Muscle of arm (tissue), 12 donors: Measurements from ENCODE around the gene MKKS. TPM values are rescaled to one million over a fixed set of nuclear protein-coding genes. Genes with fewer than 3 reads are reported as not detected.

ENCODE experiments used
- DNase-seq: peaks from one replicate; pipeline ENCODE4 v3.0.0-alpha.2; 2013
- polyA plus RNA-seq, 12 donors: library from polyadenylated mRNA; unstranded; fragments of 120-200 nt; gene quantifications; one replicate each; pipeline ENCODE4 v1.2.1, GENCODE V29; 2013; ENCODE audit not compliant: insufficient read length in 12 of 12

The MKKS gene
- polyA plus RNA-seq, 12 donors = 13.8 to 26.8 (median 22.5) TPM; not detected in 1

DNA sequence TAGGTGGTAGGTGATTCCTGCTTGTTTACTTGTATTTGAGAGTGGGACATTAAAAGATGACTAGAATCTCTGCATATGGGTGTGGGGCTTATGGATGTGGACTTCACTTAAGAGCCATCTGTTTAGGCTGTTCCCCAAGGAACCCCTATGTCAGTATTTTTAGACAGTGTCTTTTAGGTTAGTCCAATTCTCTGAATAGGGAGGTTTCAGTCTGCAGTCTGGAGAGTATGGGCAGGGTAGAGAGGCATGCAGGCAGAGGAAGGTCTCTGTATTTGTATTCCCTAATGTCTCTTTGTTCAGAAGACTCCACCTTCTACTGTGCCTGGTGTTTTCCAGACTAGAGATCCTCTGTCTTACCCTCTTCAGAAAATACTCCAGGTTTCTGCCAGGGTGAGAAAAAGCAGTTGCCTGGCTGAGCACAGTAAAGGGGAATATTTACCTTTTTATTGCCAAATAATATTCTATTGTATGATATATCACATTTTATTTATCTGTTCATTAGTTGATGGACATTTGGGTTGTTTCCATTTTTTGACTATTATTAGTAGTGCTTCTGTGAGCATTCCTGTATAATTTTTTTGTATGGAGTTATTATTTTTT is 20.2 kb upstream of the MKKS start:
- DNase-seq = no peak

DNA sequence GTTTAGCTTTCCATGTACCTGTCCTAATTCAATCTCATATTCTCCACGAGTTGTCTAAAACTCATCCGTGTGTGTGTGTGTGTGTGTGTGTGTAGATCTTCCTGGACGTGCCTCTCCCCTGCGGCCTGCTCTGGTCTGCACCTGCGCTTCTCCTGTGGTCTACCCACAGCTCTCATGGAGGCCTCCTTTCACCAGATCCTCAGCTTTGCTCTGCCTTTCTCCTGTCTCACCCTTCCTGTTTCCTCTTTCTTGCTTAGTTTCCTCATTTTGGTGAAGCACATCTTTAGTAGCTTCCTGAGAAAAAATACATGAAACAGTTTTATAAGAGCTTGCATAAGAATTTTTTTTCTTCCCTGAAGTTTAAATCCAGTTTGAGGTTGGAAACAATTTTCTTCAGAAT is 19.2 kb upstream of the MKKS start:
- DNase-seq = no peak

DNA sequence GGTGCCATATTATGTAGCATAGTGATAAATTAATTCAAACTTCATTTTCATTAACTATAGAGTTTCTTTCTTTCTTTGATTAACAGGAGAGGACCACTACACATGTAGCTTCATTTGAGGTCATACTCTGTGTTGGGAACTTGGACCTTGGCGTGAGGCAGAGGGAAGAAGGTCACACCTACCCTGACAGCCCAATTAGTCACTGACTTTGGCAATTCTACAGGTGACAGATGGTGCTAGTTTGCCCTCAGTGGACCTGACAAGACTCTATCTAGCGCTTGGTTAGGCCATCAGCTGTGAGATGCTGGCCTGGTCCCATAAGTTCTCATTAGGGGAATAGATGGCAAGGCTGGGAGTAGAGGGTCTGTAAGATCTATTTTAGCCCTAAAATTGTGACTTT is 15.2 kb upstream of the MKKS start:
- no peak for DNase-seq

DNA sequence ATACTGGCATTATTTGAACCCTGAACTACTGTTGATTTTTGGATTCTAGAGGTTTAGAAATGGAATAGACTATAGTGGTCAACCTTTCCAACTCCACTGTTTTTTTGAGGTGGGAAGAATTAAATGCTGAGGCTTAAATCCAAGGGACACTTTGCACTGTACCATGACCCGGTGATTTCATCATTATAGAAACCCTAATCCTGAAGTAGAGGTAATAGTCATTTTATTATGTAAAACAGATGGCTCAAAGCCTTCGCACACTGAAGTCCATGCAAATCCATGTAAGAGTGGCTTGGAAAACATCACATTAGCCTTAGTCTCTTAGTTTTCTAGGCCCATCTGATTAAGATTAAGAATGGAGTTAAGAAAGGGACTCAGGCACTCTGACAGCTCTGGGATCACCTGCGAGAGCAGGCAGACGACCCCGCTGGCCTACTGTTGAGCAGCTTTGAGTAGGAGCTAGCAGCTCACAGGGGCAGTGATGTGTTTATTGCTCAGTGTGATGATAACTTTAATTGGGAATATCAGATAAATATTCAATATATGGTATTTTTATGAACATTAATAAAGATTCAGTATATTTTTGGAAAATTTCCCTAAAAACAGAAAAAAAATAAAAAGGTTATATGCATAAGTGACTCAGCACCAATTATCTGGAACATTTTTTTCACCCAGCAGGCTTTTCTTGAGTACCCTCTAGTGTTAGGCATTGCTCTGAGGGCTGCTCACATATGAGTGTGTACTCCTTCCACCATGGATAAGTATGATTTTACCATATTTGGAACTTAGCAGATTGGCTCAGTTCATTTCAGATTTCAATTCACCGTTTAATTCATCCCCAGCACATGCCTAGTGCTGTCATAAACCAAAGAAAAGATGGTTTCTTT is 14.5 kb upstream of the MKKS start:
- no peak for DNase-seq

DNA sequence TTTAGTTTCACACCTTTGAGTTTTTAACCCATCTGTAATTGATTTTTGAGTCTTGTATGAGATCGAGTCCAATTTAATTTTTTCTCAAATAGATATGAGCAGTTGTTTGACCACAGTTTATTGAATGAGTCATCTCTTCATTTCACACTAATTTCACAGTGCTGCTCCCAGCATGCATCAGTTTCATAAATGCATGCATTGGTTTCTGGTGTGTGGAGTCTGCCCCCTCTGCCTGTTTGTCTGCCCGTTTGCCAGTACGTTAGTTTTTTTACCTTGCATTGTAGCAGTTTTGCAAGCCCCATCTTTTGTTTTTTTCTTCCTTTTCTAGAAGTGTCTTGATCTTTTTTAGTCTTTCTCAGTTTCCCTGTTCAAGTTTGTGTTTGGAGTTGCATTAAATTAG is 13.0 kb upstream of the MKKS start:
- DNase-seq = no peak

DNA sequence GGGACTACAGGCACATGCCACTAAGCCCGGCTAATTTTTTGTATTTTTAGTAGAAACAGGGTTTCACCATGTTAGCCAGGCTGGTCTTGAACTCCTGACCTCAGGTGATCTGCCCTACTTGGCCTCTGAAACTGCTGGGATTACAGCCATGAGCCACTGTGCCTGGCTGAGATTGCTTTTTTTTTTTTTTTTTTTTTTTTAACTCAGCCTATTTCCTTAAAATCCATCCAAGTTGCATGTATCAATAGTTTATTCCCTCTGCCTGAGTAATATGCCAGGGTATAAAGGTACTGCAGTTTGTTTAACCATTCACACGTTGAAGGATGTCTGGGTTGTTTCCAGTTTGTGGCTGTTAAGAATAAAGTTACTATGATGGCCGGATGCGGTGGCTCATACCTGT is 11.7 kb upstream of the MKKS start:
- no peak for DNase-seq

DNA sequence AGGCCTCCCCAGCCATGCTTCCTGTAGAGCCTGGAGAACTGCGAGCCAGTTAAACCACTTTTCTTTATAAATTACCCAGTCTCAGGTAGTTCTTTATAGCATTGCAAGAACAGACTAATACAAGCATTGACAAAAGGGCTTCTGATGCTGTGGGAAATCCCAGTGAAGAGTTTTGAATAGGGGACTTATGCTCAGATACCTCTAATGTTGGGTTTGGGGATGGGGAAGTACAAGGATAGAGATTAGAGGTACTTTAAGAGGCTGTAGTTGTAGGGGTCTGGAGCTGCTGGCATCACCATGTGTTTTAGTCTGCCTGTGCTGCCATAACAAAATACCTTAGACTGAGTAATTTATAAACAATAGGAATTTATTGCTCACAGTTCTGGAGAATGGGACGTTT is 9.9 kb upstream of the MKKS start:
- no peak for DNase-seq

DNA sequence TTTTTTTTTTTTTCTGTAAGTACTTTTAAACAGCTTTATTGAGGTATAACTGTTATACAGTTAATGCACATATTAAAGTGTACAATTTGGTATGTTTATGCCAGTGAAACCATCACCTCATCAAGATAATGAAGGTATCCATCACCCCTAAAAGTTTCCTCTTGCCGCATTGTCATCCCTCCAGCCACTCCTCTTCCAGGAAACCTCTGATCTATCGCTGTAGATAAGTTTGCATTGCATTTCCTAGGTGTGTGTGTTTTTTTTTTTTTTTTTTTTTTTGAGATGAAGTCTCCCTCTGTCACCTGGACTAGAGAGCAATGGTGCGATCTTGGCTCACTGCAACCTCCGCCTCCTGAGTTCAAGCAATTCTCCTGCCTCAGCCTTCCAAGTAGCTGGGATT is 4.2 kb upstream of the MKKS start:
- no peak for DNase-seq

DNA sequence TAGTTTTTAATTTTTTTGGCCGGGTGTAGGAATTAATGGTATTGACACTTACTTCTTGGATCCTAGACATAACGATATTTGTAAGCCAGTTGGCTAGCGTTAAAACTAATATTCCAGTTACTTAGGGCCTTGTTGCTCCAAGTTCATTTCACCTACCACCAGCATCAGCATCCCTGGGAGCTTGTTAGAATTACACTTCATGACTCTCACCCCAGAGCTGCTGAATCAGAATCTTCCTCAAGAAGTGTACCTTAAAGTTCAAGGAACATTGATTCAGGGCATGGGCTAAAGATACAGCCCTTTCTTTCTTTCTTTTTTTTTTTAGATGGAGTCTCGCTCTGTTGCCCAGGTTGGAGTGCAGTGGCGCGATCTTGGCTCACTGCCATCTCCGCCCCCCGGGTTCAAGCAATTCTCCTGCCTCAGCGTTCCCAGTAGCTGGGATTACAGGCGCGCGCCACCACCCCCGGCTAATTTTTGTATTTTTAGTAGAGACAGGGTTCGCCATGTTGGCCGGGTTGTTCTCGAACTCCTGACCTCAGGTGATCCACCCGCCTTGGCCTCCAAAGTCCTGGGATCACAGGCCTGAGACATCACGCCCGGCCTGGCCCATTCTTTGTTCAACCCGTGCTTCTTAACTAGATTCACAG is 2.2 kb upstream of the MKKS start:
- no peak for DNase-seq

DNA sequence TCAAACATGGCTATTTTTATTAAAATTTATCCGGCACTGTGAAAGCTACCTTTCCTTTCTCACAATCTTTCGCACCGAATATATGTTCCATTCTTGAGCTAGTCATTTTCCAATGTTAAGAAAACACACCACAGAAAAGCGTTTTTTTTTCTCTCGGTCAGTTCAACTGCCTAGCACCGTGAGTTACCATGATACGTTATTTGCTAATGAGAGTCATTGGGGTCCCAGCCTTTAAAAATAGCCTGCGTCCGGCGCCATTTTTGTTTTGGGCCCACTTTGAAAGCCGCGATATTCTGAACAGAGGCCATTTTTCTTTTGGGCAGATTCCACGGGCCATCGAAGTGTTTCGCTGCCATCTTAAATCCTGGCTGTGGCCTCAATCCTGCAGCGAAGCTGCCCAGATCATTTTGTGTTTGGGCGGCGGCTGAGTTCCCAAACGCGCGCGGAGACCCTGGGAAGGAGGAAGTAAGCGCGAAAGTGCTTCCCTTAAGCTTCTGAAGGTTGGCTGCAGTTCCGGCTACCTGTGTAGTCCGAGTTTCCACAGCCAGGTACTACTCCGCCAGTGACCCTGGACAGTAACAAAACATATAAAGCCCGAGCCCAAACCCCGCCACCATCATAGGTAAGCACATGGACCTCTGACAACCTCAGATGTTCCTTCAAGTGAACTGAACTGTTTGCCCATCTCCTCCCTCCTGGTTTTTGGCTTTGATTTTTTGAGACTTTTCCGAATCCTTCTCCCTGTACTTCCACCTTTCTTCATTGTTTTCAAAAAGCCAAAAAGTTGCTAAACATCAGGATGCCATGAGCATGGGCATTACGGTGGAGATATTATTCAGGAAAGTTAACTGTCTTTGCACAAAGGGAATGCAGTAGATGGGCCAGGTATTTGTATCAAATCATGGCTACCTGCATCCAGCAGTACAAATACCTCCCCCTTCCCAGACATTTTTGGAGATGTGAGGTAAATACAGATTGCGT is 1.1 kb upstream of the MKKS start, which contains the start of gene SLX4IP:
SLX4IP (plus strand) TSS at position 474 of the 981 bp plus-strand sequence. CDS start 22,900 bp downstream, outside the sequence.
- DNase-seq = peak; percentile 98

DNA sequence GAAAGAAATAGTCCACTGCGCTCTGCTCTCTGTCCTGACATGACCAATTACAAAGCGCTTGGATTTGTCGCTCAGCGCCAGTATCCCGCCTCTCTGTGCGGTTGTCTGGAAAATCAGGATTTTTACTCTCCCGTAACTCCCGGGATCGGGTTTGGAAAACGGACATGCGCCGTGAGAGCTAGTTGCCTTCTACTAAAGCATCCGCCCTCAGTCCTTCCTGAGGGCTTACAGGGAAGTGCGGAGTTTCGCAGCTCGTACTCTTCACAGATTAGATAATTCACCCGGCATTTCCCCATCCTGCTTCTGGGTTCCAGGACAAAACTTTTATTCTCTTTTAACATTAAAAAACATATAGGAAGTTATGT is 427 bp upstream of the MKKS start:
- DNase-seq = peak; percentile 99

DNA sequence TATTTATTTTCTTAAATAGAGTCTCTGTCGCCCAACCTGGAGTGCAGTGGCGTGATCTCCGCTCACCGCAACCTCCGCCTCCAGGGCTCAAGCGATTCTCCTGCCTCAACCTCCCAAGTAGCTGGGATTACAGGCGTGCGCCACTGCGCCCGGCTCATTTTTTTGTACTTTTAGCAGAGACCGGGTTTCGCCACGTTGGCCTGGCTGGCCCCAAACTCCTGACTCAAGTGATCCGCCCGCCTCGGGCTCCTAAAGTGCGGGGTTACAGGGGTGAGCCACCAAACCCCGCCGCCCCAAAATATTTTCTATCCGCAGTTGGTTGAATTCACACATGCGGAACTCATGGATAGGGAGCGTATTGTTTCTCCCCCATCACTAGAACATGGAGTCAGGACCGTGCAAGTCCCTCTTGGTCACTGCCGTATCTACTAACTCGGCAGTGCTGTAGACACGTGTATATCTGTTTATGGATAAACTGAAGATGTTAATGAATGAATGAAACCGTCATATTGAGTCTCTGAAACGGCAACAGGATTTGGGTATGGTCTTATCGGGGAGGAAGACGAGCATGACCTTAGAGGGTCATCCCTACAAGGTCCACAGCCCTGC is 904 bp downstream of the MKKS start:
- no peak for DNase-seq

DNA sequence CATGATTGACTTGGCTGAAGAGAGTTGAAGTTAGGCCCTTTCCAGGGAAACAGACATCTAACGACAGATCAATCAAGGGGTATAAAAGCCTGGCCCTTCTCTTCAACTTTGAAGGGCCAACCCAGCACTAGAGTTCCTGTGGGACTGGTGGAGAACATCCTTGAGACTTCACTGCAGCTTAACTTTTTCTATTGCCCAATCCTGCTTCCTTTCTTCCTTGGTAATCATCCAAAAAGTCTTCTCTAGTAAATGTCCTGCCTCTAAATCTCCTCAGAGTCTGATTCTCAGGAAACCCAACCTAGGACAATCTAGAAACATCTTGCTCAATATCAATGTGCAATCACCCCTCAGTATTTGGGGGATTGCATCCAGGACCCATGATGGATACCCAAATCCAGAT is 1.9 kb downstream of the MKKS start:
- no peak for DNase-seq

DNA sequence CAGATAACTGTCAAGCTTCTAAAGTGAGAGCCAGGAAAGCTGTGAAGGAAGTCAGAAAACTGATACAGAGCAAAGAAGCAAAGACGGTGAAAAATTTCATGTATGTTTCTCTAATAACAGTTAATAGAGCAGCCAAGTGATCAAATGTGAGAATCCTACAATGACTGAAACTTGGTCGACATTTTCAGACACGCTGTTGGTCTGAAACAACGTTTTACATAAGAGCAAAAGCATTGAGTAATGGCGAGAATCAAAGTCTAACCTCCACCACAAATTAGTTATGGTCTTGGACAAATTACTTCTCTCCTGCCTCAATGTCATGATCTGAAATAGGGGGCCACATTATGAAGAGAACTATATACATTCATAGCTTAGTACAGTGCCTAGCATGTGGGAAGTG is 3.3 kb downstream of the MKKS start:
- DNase-seq = no peak

DNA sequence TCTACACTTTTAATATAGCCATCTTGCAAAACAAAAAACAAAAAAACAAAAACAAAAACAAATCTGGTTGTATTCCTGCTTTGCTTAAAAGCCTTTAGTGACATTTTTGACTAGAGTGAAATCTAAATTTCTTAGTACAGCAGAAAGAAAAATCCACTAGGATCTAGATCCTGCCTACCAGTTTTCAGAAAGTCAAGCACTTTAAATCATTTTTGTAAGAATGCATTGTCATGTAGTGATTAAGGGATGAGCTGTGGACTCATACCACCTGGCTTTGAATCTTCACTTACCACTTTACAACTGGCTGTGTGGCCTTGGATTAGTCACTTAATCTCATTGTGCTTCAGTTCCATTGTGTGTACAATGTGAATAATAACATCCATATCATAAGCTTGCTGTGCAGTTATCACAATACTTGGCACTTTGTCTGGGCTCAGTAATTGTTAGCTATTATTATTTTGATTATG is 4.0 kb downstream of the MKKS start:
- no peak for DNase-seq

DNA sequence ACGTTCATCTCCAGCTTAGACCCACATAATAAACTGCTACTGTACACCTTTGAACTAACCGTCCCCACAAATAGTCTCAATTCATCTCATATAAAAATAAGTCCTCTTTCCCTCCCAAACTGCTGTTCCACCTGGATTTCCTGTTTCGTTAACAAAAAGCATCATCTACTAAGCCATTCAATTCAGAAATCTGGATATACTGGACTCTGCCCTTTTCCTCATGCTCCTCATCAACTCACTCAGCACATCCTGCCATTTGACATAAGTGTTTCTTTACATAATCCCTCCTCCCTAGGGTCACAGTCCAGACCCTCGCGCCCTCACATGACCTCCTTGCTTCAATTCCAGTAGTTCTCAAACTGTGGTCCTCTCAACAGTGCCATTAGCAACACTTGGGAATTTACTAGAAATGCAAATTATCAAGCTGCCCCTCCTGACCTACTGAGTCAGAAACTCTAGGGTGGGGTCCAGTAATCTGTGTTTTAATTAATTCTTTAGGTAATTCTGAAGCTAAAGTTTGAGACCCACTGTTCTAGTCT is 4.5 kb downstream of the MKKS start:
- no peak for DNase-seq

DNA sequence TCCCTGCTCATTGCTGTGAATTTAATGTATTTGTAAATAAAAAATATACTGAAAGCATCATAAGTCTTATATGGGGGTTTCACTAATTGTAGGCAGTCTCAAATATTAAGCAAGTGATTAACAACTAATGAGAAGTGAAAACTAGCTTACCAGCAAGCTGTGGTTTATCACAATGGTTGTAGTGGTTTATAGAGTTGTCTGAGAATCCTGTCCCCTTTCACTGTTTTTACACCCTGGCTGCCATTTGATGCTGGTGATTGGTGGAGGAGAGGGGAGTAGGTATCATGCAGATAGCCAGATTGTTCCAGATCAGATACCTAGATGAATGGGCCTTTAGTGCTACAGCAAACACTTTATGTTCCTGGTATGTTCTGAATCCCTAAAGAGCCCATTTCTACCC is 6.0 kb downstream of the MKKS start:
- DNase-seq = no peak

DNA sequence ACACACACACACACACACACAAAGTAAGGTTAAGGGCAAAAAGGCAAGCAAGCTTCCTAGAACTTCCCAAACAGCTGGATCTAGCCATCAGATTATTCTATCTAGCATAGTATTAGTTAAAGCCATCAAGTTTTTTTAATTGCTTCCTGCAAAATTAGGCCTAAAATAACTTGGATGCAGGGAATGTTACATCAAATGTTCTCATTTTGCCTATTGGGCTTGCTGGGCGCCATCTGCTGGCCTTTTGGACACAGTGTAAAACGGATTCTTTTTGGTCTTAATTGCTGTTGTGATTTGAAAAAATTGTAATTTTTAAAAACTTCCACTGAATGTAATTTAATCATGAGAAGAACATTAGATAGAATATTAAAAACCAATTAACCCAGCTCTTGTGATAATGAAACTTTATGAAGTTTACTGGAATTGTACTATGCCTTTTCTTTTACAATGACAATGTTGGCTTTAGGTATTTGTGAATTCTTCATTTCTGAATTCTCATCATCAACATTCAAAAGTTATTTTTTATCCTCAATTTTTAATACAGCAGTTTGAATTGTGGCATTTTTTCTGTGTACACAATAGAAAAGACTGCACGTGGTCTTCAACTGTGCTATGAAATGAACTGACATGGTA is 6.8 kb downstream of the MKKS start:
- DNase-seq = peak; percentile 44

DNA sequence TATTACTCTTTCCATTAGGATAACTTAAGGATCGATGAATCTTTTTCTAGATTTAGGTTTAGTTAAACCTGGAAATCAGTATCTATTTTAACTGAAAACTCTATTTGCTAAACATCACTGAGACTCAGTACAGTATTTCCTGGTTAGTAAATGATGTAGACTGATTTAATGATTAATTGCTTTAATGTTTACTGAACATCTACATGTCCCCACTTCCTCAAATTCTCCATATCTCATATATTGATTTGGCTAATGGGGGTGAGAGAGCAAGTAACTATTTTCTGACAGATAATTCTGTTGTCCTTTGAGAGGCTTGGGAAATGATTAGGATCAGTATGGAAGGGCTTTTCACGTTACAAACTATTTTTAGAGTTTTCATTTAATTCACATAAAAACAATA is 10.3 kb downstream of the MKKS start:
- no peak for DNase-seq

DNA sequence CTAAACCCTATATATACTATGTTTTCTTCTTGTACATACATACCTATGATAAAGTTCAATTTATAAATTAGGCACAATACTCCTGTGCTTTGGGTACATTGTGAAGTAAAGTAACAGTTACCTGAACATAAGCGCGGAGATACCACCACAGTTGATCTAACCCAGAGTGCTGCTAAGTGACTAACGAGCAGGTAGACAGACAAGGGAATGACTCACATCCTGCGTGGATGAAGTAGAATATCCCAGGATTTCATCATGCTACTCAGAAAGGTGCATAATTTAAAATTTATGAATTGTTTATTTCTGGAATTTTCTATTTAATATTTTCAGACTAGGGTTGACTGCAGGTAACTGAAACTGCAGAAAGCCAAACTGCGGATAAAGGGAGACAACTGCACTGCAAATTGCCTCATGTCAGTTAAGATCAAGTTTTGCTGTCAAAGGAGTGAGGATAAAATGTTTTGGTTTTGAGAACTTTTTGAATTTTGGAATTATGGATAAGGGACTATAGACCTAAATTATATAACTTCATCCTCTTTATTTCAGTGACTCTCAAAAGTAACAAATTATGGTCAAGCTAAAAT is 14.4 kb downstream of the MKKS start:
- no peak for DNase-seq
